GM12878 (cell line): ENCODE data around the gene NAT14. TPM values are rescaled to one million over a fixed set of nuclear protein-coding genes. Genes with fewer than 3 reads are reported as not detected.

Experiments used
- ATAC-seq: fragments of 200-7000 bp; cut with Tn5 transposase; 3 replicates; pipeline ENCODE4 v1.9.1; 2020; ENCODE audit warnings: mild to moderate bottlenecking, moderate library complexity
- BruUV-seq: library from RNA; stranded (reverse); fragments of 400-500 nt; replicated peaks from 2 replicates; lab custom pipeline; 2021; lab: Mats Ljungman, UMichigan
- CTCF ChIA-PET: fragments of 300-600 bp; sonication (Branson Sonifier 250); formaldehyde crosslinking; extraction: SDS; loops from one replicate; lab custom pipeline; 2021; ENCODE audit warnings: inconsistent platforms; lab: Yijun Ruan, JAX
- POLR2A ChIA-PET: fragments of 350-600 bp; formaldehyde crosslinking; extraction: SDS; loops from one replicate; lab custom pipeline; 2021; ENCODE audit warnings: inconsistent platforms; lab: Charles Lee
- RAD21 ChIA-PET: fragments of 300-600 bp; sonication (Branson Sonifier 250); formaldehyde crosslinking; loops from one replicate; lab custom pipeline; 2023; ENCODE audit warnings: antibody characterized with exemption; ENCODE audit not compliant: unreplicated experiment; lab: Charles Lee
- SMC1A ChIA-PET: fragments of 300-600 bp; sonication (Branson Sonifier 250); formaldehyde crosslinking; loops from one replicate; lab custom pipeline; 2023; ENCODE audit not compliant: unreplicated experiment, uncharacterized antibody; lab: Charles Lee
- DNase-seq: peaks from one replicate; pipeline ENCODE4 v3.0.0-alpha.2; 2011; ENCODE audit warnings: low read depth, low spot score
- FAIRE-seq: peaks from 3 replicates; lab custom pipeline; 2011; peaks lifted over from hg19 to GRCh38; lab: Jason Lieb, UNC
- H2AFZ ChIP-seq: 2 replicates; pipeline ENCODE4 v1.6.0; 2011; ENCODE audit warnings: low read depth, low read length, control low read depth; ENCODE audit not compliant: control insufficient read depth
- H3K27ac ChIP-seq: 2 replicates; pipeline ENCODE4 v1.5.1; 2011; ENCODE audit warnings: control low read depth; ENCODE audit not compliant: control insufficient read depth, insufficient read depth
- H3K27me3 ChIP-seq, 2 experiments: replicated peaks in 1 of 2; 2 replicates each; pipeline versions ENCODE4 v1.6.0 to v1.6.1; 2011; ENCODE audit warnings: low read length in 1 of 2; ENCODE audit not compliant: control insufficient read depth in 2 of 2, insufficient read depth in 2 of 2
- H3K36me3 ChIP-seq, 2 experiments: 2 replicates each; pipeline ENCODE4 v1.5.1; 2011; ENCODE audit warnings: low read length in 1 of 2; ENCODE audit not compliant: control insufficient read depth in 2 of 2, insufficient read depth in 2 of 2
- H3K4me1 ChIP-seq: 2 replicates; pipeline ENCODE4 v1.6.1; 2011; ENCODE audit warnings: mild to moderate bottlenecking, low read length, moderate library complexity, mixed read lengths; ENCODE audit not compliant: control insufficient read depth, insufficient read depth
- H3K4me2 ChIP-seq: 2 replicates; pipeline ENCODE4 v1.6.0; 2011; ENCODE audit warnings: control low read depth; ENCODE audit not compliant: control insufficient read depth, insufficient read depth
- H3K4me3 ChIP-seq: fragments of 200-600 bp; sonication (generic); 2 replicates; pipeline ENCODE4 v1.5.1; 2016
- H3K79me2 ChIP-seq: 2 replicates; pipeline ENCODE4 v1.6.0; 2011; ENCODE audit warnings: low read length; ENCODE audit not compliant: control insufficient read depth, insufficient read depth
- H3K9ac ChIP-seq: 2 replicates; pipeline ENCODE4 v1.8.0; 2011; ENCODE audit warnings: low read length, control low read depth, mixed read lengths; ENCODE audit not compliant: control insufficient read depth, insufficient read depth
- H3K9me3 ChIP-seq: replicated peaks from 3 replicates; pipeline ENCODE4 v1.5.1; 2011; ENCODE audit warnings: mild to moderate bottlenecking, low read length; ENCODE audit not compliant: control insufficient read depth, insufficient read depth
- H4K20me1 ChIP-seq: 2 replicates; pipeline ENCODE4 v1.6.0; 2011; ENCODE audit not compliant: control insufficient read depth, insufficient read depth
- CHD4 ChIP-seq: fragments of 200-600 bp; sonication (generic); IDR thresholded peaks from 2 replicates; pipeline ENCODE4 v1.6.1; 2016; ENCODE audit warnings: mild to moderate bottlenecking
- CREM ChIP-seq: IDR thresholded peaks from 2 replicates; pipeline ENCODE4 v1.6.1; 2014; ENCODE audit warnings: antibody characterized with exemption, low read depth
- ETV6 ChIP-seq, 2 experiments: fragments of 450-650 bp in 1 of 2; IDR thresholded peaks in 1 of 2; conservative IDR thresholded peaks in 1 of 2; 2 replicates each; pipeline ENCODE4 v1.6.1; 2014; ENCODE audit warnings: antibody characterized with exemption in 1 of 2, borderline replicate concordance in 1 of 2, low read depth in 1 of 2, mild to moderate bottlenecking in 1 of 2, moderate library complexity in 1 of 2
- KLF5 ChIP-seq: fragments of 450-650 bp; IDR thresholded peaks from 2 replicates; pipeline ENCODE4 v1.6.1; 2014; ENCODE audit warnings: mild to moderate bottlenecking; ENCODE audit not compliant: partially characterized antibody
- MEF2A ChIP-seq: IDR thresholded peaks from 2 replicates; pipeline ENCODE4 v1.6.1; 2011; ENCODE audit warnings: low read depth, mild to moderate bottlenecking, low read length, moderate library complexity; ENCODE audit not compliant: insufficient read depth
- NRF1 ChIP-seq: conservative IDR thresholded peaks from 2 replicates; pipeline ENCODE4 v1.6.1; 2011; ENCODE audit warnings: mild to moderate bottlenecking, low read depth, low read length, improper control_type of control experiment
- PAX5 ChIP-seq: IDR thresholded peaks from 2 replicates; pipeline ENCODE4 v1.6.1; 2011; ENCODE audit warnings: low read depth, low read length, borderline replicate concordance
- SIN3A ChIP-seq: IDR thresholded peaks from 2 replicates; pipeline ENCODE4 v1.6.1; 2012; ENCODE audit warnings: low read depth, low read length, improper control_type of control experiment
- SIX5 ChIP-seq: IDR thresholded peaks from 2 replicates; pipeline ENCODE4 v1.6.1; 2011; ENCODE audit warnings: mild to moderate bottlenecking, low read depth, low read length, moderate library complexity; ENCODE audit not compliant: severe bottlenecking
- SREBF1 ChIP-seq: IDR thresholded peaks from 2 replicates; pipeline ENCODE4 v1.6.1; 2012; ENCODE audit warnings: mild to moderate bottlenecking, low read length
- ZNF217 ChIP-seq: fragments of 450-650 bp; IDR thresholded peaks from 2 replicates; pipeline ENCODE4 v1.6.1; 2017; ENCODE audit warnings: antibody characterized with exemption, mild to moderate bottlenecking
- WGBS: methylation state at CpG from one replicate; pipeline ENCODE4 v1.1.6; 2016; ENCODE audit warnings: low lambda C conversion rate; ENCODE audit not compliant: insufficient replicate concordance, insufficient coverage; ENCODE audit errors: missing lambda C conversion rate; 5-methylcytosine and 5-hydroxymethylcytosine counted together
- in situ Hi-C: fragments of 300-500 bp; cut with MboI; formaldehyde crosslinking; loops from 9 replicates; pipeline ENCODE4 v1.14.3; 2018; ENCODE audit warnings: mixed read lengths
- intact Hi-C: fragments of 100-400 bp; cut with micrococcal nuclease; formaldehyde crosslinking; loops from one replicate; pipeline ENCODE4 v1.14.2; 2022; ENCODE audit not compliant: unreplicated experiment
- polyA plus RNA-seq, 11 experiments: library from polyadenylated mRNA; depleted of rRNA in 4 of 11; unstranded in 6 of 11; stranded (reverse) in 5 of 11; fragments of >200 nt; fragmentation: Nextera tagmentation in 4 of 11; fragmentation: Illumina TruSeq in 1 of 11; extraction: Ambion mirVana in 4 of 11; extraction: Trizol in 1 of 11; gene quantifications; 1 replicate in 1 of 11; 2 replicates in 10 of 11; pipeline versions ENCODE4 v1.2.1 to v1.2.3, GENCODE V29; 2011 to 2016; ENCODE audit warnings: inconsistent platforms in 2 of 11, missing spikeins in 2 of 11, low read depth in 1 of 11
- total RNA-seq, 4 experiments: library from RNA; depleted of rRNA in 3 of 4; stranded (reverse); fragments of >200 nt in 3 of 4; fragmentation: Illumina TruSeq in 1 of 4; extraction: Trizol in 1 of 4; gene quantifications; 2 replicates each; pipeline versions ENCODE4 v1.2.1 to v1.2.3, GENCODE V29; 2013 to 2021
- TF ChIP-seq, protein P1 (sequence below): fragments of 450-650 bp; IDR thresholded peaks from 2 replicates; pipeline ENCODE4 v1.6.1; 2017; ENCODE audit warnings: borderline replicate concordance
- TF ChIP-seq, protein P2 (sequence below): fragments of 450-650 bp; IDR thresholded peaks from 2 replicates; pipeline ENCODE4 v1.6.1; 2017; ENCODE audit warnings: antibody characterized with exemption, mild to moderate bottlenecking, moderate library complexity
- TF ChIP-seq, protein P3 (sequence below): IDR thresholded peaks from 2 replicates; pipeline ENCODE4 v1.6.1; 2011; ENCODE audit warnings: borderline replicate concordance, low read depth, mild to moderate bottlenecking, moderate library complexity, mixed read lengths, low read length; ENCODE audit not compliant: insufficient read depth; ENCODE audit errors: extremely low read length
- TF ChIP-seq, protein P4 (sequence below): IDR thresholded peaks from 2 replicates; pipeline ENCODE4 v1.6.1; 2011; ENCODE audit warnings: borderline replicate concordance, low read depth, mild to moderate bottlenecking, moderate library complexity, low read length; ENCODE audit not compliant: insufficient read depth, poor library complexity, severe bottlenecking

The NAT14 gene
- total and polyA plus RNA-seq, 10 of the 15 experiments (the other 5 are each of a cell fraction or from before 2014, with no cell fraction given) = 0.87 to 23.6 (median 9.7) TPM

DNA sequence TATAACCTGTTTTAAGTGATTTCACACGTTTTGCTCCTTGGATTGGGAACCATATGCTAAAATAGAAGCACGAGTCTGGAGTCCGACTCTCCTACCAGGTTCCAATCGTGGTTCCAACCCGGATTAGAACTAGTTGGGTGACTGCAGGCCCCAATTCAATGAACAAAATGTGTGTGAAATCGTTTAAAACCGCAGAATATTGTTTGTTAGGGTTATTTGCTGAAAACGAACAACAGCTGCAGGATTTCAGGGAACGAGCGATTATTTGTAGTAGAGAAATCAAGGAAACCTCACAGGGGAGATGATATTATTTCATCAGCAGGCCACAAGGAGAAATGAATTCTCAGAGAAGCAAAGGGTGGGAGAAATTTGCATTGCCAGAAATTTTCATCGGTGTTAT, 20.0 kb downstream of the NAT14 start:
- Histone ChIP-seq H3K27ac (no peak overlapping the region), H4K20me1 (no peaks in the 10 kb centered on the region), H2AFZ (no peak overlapping the region), H3K36me3 (no peaks in the 10 kb centered on the region), H3K9ac (no peak overlapping the region), H3K79me2 (no peaks in the 10 kb centered on the region), H3K4me1 (peaks cover 5% of the 10 kb centered on the region), H3K27me3 (no peaks in the 10 kb centered on the region), H3K9me3 (no peaks in the 10 kb centered on the region), H3K4me3 (no peak overlapping the region), H3K4me2 (no peak overlapping the region)
- CTCF ChIA-PET = interaction anchor here (0.7 to 3.7 kb wide), 20 partner anchors 10 to 364 kb away, joined by 3 to 88 read pairs (median 16); partner anchors contain the start of genes ISOC2, NAT14, SSC5D and ZNF628
- RAD21 ChIA-PET = interaction anchor here (1.5 to 1.7 kb wide), 4 partner anchors 28 to 387 kb away, joined by 6 to 21 read pairs (median 7); partner anchors contain the start of genes PPP1R12C, ZNF628 and ZNF784
- BruUV-seq = no TSS peak
- TF ChIP-seq CREM = no peak
- TF ChIP-seq SIN3A = no peak
- TF ChIP-seq SREBF1 = no peak
- TF ChIP-seq, protein P1, sequence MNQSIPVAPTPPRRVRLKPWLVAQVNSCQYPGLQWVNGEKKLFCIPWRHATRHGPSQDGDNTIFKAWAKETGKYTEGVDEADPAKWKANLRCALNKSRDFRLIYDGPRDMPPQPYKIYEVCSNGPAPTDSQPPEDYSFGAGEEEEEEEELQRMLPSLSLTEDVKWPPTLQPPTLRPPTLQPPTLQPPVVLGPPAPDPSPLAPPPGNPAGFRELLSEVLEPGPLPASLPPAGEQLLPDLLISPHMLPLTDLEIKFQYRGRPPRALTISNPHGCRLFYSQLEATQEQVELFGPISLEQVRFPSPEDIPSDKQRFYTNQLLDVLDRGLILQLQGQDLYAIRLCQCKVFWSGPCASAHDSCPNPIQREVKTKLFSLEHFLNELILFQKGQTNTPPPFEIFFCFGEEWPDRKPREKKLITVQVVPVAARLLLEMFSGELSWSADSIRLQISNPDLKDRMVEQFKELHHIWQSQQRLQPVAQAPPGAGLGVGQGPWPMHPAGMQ = no peak
- TF ChIP-seq, protein P2, sequence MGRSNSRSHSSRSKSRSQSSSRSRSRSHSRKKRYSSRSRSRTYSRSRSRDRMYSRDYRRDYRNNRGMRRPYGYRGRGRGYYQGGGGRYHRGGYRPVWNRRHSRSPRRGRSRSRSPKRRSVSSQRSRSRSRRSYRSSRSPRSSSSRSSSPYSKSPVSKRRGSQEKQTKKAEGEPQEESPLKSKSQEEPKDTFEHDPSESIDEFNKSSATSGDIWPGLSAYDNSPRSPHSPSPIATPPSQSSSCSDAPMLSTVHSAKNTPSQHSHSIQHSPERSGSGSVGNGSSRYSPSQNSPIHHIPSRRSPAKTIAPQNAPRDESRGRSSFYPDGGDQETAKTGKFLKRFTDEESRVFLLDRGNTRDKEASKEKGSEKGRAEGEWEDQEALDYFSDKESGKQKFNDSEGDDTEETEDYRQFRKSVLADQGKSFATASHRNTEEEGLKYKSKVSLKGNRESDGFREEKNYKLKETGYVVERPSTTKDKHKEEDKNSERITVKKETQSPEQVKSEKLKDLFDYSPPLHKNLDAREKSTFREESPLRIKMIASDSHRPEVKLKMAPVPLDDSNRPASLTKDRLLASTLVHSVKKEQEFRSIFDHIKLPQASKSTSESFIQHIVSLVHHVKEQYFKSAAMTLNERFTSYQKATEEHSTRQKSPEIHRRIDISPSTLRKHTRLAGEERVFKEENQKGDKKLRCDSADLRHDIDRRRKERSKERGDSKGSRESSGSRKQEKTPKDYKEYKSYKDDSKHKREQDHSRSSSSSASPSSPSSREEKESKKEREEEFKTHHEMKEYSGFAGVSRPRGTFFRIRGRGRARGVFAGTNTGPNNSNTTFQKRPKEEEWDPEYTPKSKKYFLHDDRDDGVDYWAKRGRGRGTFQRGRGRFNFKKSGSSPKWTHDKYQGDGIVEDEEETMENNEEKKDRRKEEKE = no peak
- no peak for TF ChIP-seq MEF2A
- no peak for TF ChIP-seq ZNF217
- no peak for TF ChIP-seq PAX5
- TF ChIP-seq, protein P3, sequence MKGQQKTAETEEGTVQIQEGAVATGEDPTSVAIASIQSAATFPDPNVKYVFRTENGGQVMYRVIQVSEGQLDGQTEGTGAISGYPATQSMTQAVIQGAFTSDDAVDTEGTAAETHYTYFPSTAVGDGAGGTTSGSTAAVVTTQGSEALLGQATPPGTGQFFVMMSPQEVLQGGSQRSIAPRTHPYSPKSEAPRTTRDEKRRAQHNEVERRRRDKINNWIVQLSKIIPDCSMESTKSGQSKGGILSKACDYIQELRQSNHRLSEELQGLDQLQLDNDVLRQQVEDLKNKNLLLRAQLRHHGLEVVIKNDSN = no peak
- no peak for TF ChIP-seq KLF5
- no peak for TF ChIP-seq SIX5
- no peak for TF ChIP-seq NRF1
- TF ChIP-seq ETV6 (conservative IDR thresholded peaks at IDR 0.05 in 1 of 2, IDR thresholded peaks at IDR 0.05 in 1 of 2; ENCODE audit: borderline replicate concordance in 1 of 2, low read depth in 1 of 2) = no peak
- TF ChIP-seq, protein P4, sequence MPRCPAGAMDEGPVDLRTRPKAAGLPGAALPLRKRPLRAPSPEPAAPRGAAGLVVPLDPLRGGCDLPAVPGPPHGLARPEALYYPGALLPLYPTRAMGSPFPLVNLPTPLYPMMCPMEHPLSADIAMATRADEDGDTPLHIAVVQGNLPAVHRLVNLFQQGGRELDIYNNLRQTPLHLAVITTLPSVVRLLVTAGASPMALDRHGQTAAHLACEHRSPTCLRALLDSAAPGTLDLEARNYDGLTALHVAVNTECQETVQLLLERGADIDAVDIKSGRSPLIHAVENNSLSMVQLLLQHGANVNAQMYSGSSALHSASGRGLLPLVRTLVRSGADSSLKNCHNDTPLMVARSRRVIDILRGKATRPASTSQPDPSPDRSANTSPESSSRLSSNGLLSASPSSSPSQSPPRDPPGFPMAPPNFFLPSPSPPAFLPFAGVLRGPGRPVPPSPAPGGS = no peak
- no peak for TF ChIP-seq CHD4
- POLR2A ChIA-PET = no interaction called here
- FAIRE-seq = no peak
- intact Hi-C loops = loop anchor here (1.0 kb wide), 1 partner anchor 37 kb away; no protein-coding TSS in a partner anchor
- DNase-seq = no peak
- 48% methylated on average over 11 of the region's 11 CpGs for WGBS
- in situ Hi-C loops = no loop called here
- no peak for ATAC-seq
- SMC1A ChIA-PET = interaction anchor here (0.7 to 2.4 kb wide), 6 partner anchors 9 to 121 kb away, joined by 3 to 19 read pairs (median 5); partner anchors contain the start of gene ZNF628
